Measurements from ENCODE around the gene ZNHIT1.

GRCh38 chr7:101173752-101174244 is 44.2 kb upstream of the ZNHIT1 start:
- no peak for TF ChIP-seq CTCF (IDR thresholded peaks at IDR 0.05)
- TF ChIP-seq POLR2AphosphoS5 (IDR thresholded peaks at IDR 0.05; ENCODE audit: low read depth, low read length) = no peak
- TF ChIP-seq REST (IDR thresholded peaks at IDR 0.05; ENCODE audit: insufficient read depth in 1 of 2, low read depth in 2 of 2, low read length in 1 of 2) = no peak
- no peak for TF ChIP-seq SIN3A (IDR thresholded peaks at IDR 0.05; ENCODE audit: borderline replicate concordance, insufficient read depth, low read depth, low read length)
- TF ChIP-seq TCF7L2 (IDR thresholded peaks at IDR 0.05; ENCODE audit: low read depth, low read length) = no peak
